Epithelial cell of prostate (primary cell): ENCODE data around the gene AGAP1.
"Not testable (repeated sequence)": the region's sequence is repeated elsewhere in the genome, so short reads cannot be mapped to it uniquely, and the experiment has no call there.

Experiments
- DNase-seq: peaks from one replicate; pipeline ENCODE4 v3.0.0-alpha.2; 2011; ENCODE audit warnings: low read depth, low spot score
- H3K27ac ChIP-seq: fragments of 450-650 bp; 2 replicates; pipeline ENCODE4 v1.5.1; 2017; ENCODE audit warnings: mild to moderate bottlenecking

Gene AGAP1

GRCh38 chr2:236049981-236050380, 556.1 kb downstream of the AGAP1 start:
- H3K27ac ChIP-seq = no peak overlapping the region
- no peak for DNase-seq

- no peak overlapping the region for H3K27ac ChIP-seq
- DNase-seq = no peak
Measured at GRCh38 chr2:236051351-236051750, 557.5 kb downstream of the AGAP1 start.

GRCh38 chr2:236051806-236052205, 558.0 kb downstream of the AGAP1 start:
- DNase-seq = no peak

GRCh38 chr2:236052206-236052605, 558.4 kb downstream of the AGAP1 start:
- DNase-seq = no peak

More at GRCh38 chr2:236051806-236052205, 558.0 kb downstream of the AGAP1 start:
- no peak overlapping the region for H3K27ac ChIP-seq

GRCh38 chr2:236052926-236053821, 559.3 kb downstream of the AGAP1 start:
- H3K27ac ChIP-seq = no peak overlapping the region
- DNase-seq = no peak

More at GRCh38 chr2:236052206-236052605, 558.4 kb downstream of the AGAP1 start:
- no peak overlapping the region for H3K27ac ChIP-seq

GRCh38 chr2:236054125-236054524, 560.3 kb downstream of the AGAP1 start:
- DNase-seq = no peak
- no peak overlapping the region for H3K27ac ChIP-seq

GRCh38 chr2:236054621-236055305, 560.9 kb downstream of the AGAP1 start:
- no peak overlapping the region for H3K27ac ChIP-seq
- no peak for DNase-seq

GRCh38 chr2:236055471-236055870, 561.6 kb downstream of the AGAP1 start:
- H3K27ac ChIP-seq = no peak overlapping the region
- DNase-seq = no peak

DNA sequence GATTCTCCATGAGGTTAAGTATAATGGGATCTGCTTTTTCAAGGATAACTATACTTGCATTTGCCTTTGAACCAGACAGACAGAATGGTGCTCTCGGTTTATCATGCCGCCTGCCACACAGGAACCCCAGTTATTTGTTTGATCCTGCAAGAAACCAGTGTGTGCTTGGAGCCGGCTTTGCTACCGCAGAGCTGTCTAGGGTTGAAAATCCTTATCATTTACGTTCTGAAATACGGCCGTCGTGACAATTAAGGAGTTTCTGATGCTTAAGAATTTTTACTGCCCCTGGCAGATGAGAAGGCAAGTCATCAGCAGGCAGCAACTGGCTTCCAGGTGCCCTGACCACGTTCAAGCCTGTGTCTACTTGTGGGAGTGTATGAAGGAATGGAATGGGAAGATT, 562.3 kb downstream of the AGAP1 start:
- no peak for DNase-seq
- H3K27ac ChIP-seq = no peak overlapping the region

DNA sequence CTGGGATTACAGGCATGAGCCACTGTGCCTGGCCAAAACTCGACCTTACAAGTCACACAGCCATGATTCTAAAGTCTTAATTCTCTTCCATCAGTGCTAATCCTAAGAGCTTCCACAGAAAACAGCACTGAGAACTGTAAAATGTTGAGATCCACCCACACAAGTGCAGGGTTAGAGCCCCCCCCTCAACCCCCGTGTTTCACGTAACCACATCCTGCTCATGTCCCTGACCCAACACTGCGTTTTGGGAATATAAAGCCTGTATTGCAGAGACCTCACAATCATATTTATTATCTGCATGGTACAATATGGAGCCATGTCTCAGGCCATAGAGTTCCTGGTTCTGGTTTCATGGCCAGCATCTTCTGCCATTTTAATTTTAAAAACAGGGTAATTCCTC, 563.5 kb downstream of the AGAP1 start:
- no peak for DNase-seq
- no peak overlapping the region for H3K27ac ChIP-seq

- no peak for DNase-seq
- no peak overlapping the region for H3K27ac ChIP-seq
Measured at GRCh38 chr2:236061497-236061896, 567.7 kb downstream of the AGAP1 start.

- H3K27ac ChIP-seq = no peak overlapping the region
- DNase-seq = no peak
Measured at GRCh38 chr2:236061899-236062298, 568.1 kb downstream of the AGAP1 start.

DNA sequence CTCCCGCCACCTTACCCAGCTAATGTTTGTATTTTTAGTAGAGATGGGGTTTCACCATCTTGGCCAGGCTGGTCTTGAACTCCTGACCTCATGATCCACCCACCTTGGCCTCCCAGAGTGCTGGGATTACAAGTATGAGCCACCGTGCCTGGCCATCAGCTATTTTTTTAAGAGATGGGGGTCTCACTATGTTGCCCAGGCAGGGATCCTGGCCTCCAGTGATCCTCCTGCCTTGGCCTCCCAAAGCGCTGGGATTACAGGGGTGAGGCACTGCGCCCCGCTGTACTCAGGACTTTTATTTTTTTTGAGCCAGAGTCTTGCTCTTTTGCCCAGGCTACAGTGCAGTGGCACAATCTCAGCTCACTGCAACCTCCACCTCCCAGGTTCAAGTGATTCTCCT, 569.0 kb downstream of the AGAP1 start:
- not testable (repeated sequence) for H3K27ac ChIP-seq, DNase-seq

- DNase-seq = no peak
- H3K27ac ChIP-seq = no peak overlapping the region
Measured at GRCh38 chr2:236063994-236064393, 570.2 kb downstream of the AGAP1 start.

DNA sequence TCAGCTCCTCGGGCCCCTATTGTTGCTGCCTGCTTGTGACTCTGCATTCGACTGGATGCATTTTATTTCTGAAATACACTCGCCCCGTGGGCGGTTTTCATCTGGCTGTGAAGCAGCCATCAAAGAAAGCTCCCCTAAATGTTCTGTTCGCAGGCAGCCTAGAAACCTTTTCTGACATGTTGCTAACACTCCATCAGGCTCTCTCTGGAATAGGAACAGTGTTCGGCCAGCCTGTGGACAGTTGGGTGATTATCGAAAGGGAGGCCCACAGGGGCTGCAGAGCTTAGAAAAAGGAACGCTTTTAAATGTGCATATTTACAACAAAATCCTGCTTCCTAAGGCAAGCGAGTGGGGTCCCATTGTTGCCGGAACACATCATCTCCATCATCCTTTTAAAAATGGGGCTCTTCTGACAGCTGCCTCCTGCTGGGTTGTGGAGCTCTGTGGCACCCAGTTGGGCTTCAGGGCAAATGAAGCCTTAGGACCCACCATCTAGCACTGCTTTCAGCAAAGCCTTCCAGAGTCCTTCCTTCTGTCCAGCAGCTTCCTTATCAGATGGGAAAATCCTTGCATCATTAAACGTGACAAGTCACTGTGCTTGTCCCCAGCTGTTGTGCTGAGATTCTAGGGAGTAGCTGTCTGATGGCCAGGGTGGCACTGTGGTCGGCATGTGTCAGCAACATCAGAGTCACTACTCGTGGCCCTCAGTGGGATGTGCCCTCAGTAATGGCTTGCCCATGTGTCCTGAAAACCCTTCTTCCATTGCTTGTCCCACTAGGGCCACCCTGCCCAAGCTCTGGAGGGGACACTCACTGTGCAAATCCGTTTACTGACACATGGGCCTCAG, 571.7 kb downstream of the AGAP1 start:
- DNase-seq = no peak
- no peak overlapping the region for H3K27ac ChIP-seq

DNA sequence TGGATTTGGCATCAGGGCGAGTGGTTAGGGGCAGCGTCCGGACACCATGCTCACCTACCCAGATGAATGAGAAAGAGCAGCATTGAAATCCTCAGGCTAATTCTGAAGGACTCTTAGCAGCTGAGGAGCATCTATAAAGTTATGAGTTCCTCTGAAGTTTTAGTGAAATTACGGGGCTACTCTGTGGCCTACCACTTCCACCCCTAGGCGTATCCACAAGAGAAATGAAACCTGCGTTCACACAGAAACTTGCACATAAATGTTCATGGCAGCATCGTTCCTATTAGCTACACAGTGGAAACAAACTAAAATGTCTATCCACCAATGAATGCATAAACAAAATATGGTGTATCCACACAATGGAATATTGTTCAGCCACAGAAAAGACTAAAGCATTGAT, 576.4 kb downstream of the AGAP1 start:
- H3K27ac ChIP-seq = no peak overlapping the region
- DNase-seq = no peak

- DNase-seq = no peak
Measured at GRCh38 chr2:236073246-236073645, 579.4 kb downstream of the AGAP1 start.

GRCh38 chr2:236073867-236074655, 580.2 kb downstream of the AGAP1 start:
- DNase-seq = no peak

More at GRCh38 chr2:236073246-236073645, 579.4 kb downstream of the AGAP1 start:
- H3K27ac ChIP-seq = no peak overlapping the region

GRCh38 chr2:236075802-236076201, 582.0 kb downstream of the AGAP1 start:
- DNase-seq = no peak

More at GRCh38 chr2:236073867-236074655, 580.2 kb downstream of the AGAP1 start:
- no peak overlapping the region for H3K27ac ChIP-seq

More at GRCh38 chr2:236075802-236076201, 582.0 kb downstream of the AGAP1 start:
- H3K27ac ChIP-seq = no peak overlapping the region
